ENCODE results near the gene LIPF.
A peak's percentile ranks its signal among the peaks of the same experiment; 100 is the strongest.

LIPF gene

DNA sequence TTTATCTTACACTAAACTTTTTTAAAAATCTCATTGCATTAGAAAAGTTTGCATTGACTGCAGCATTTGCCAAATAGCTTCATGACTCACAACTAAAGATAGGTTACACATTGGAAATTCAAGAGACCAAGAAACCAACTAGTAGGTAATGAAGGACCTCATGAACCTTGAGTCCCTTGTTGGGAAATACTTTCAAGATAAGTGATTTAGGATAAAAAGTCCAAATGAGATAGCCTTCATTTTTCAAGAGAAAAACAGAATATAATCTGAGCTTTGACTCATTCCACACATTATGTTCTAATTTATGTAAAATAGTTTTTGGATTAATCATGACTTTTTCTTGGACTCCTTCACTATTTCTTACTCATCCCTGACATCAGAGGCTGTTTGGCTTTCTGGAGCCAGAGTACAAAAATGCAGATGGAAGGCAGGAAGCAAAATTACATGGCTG lies 13.1 kb upstream of the LIPF start:
- peak; percentile 76 for DNase-seq
- Histone ChIP-seq H3K4me3 (ENCODE audit: low read depth, low read length) (no peak overlapping the region), H3K36me3 (replicated peaks) (no peaks in the 10 kb centered on the region), H3K27me3 (replicated peaks) (no peaks in the 10 kb centered on the region), H3K27ac (peak overlapping the region; percentile 75)
- in situ Hi-C loops (cut with HindIII; ENCODE audit: low pct_ligation_motif_present, low sequenced_read_pairs): no loop called here
- TF ChIP-seq CTCF (IDR thresholded peaks at IDR 0.05; ENCODE audit: low read depth, low read length, missing control alignments): no peak

DNA sequence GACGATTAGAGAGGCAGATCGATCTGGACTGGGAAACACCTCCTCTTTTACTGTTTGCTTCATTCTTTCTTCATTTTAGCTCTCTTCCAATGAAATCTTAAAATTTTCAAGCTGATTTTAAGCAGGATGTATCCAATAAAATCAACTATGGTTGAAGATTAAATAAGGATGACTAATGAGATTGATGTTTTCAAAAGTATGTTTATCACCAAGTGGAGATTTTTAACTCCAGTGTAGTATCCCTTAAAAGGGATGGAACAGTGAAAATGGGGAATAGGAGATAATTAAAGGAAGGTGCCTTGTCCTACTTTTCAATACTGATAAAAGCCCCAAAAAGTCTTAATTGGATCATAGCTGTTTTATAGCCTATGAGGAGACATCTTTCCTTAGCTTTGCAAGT lies 11.6 kb upstream of the LIPF start:
- no peak overlapping the region for H3K4me3 ChIP-seq (ENCODE audit: low read depth, low read length)
- H3K36me3 ChIP-seq (replicated peaks): no peaks in the 10 kb centered on the region
- in situ Hi-C loops (cut with HindIII; ENCODE audit: low pct_ligation_motif_present, low sequenced_read_pairs): no loop called here
- H3K27me3 ChIP-seq (replicated peaks): no peaks in the 10 kb centered on the region
- TF ChIP-seq CTCF (IDR thresholded peaks at IDR 0.05; ENCODE audit: low read depth, low read length, missing control alignments): no peak
- peak overlapping the region; percentile 75 for H3K27ac ChIP-seq
- no peak for DNase-seq

- in situ Hi-C loops (cut with HindIII; ENCODE audit: low pct_ligation_motif_present, low sequenced_read_pairs): no loop called here
- Histone ChIP-seq H3K36me3 (replicated peaks) (no peaks in the 10 kb centered on the region), H3K4me3 (ENCODE audit: low read depth, low read length) (no peak overlapping the region), H3K27me3 (replicated peaks) (no peaks in the 10 kb centered on the region), H3K27ac (no peak overlapping the region)
- peak; percentile 78 for DNase-seq
- no peak for TF ChIP-seq CTCF (IDR thresholded peaks at IDR 0.05; ENCODE audit: low read depth, low read length, missing control alignments)
Observed at GRCh38 chr10:88657901-88658300, 6.3 kb upstream of the LIPF start.

DNA sequence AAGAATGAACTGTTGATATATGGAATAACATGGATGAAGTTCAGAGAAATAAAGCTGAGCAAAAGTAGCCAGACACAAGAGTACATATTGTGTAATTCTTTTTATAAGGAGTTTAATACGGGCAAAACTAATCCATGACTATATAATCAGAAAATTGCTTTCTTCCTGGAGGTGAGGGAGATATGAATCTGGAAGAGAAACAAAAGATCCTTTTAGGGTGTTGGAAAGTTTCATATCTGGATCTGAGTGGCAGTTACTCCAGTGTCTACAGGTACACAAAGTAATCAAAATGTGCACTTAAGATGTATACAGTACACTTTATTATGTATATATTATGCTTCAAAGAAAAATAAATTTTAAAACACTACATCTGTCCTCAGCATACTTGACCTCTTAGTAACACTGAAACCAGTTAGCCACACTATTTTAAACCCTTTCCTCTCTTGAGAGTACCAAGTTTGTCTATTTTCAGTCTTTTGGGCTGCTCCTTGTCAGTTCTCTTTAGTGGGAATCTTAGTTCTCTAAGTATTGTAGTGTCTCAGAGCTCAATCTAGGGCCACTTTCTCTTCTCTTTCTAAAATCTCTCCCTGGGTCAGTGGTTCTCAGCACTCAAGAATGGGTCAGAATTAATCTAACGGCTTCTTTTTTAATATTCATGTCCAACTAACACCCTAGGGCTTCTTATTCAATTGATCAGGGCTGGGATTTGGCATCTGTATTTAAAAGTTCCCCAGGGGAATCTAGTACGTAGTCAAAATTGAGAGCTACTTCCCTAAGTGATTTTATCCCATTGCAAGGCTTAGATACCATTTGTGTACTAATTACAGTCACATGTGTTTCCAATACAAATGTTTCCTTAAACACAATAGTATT lies 4.3 kb upstream of the LIPF start:
- DNase-seq: no peak
- TF ChIP-seq CTCF (IDR thresholded peaks at IDR 0.05; ENCODE audit: low read depth, low read length, missing control alignments): no peak
- in situ Hi-C loops (cut with HindIII; ENCODE audit: low pct_ligation_motif_present, low sequenced_read_pairs): no loop called here
- Histone ChIP-seq H3K27me3 (replicated peaks) (no peaks in the 10 kb centered on the region), H3K27ac (no peak overlapping the region), H3K4me3 (ENCODE audit: low read depth, low read length) (no peak overlapping the region), H3K36me3 (replicated peaks) (no peaks in the 10 kb centered on the region)

- H3K27ac ChIP-seq: no peak overlapping the region
- in situ Hi-C loops (cut with HindIII; ENCODE audit: low pct_ligation_motif_present, low sequenced_read_pairs): no loop called here
- TF ChIP-seq CTCF (IDR thresholded peaks at IDR 0.05; ENCODE audit: low read depth, low read length, missing control alignments): no peak
- no peaks in the 10 kb centered on the region for H3K27me3 ChIP-seq (replicated peaks)
- no peak for DNase-seq
- H3K4me3 ChIP-seq (ENCODE audit: low read depth, low read length): no peak overlapping the region
- no peaks in the 10 kb centered on the region for H3K36me3 ChIP-seq (replicated peaks)
Observed at GRCh38 chr10:88660598-88660884, 3.7 kb upstream of the LIPF start.

GRCh38 chr10:88661018-88661417 lies 3.2 kb upstream of the LIPF start:
- DNase-seq: no peak
- in situ Hi-C loops (cut with HindIII; ENCODE audit: low pct_ligation_motif_present, low sequenced_read_pairs): no loop called here
- Histone ChIP-seq H3K27ac (no peak overlapping the region), H3K36me3 (replicated peaks) (no peaks in the 10 kb centered on the region), H3K27me3 (replicated peaks) (no peaks in the 10 kb centered on the region), H3K4me3 (ENCODE audit: low read depth, low read length) (no peak overlapping the region)
- no peak for TF ChIP-seq CTCF (IDR thresholded peaks at IDR 0.05; ENCODE audit: low read depth, low read length, missing control alignments)
